ENCODE measurements around the gene PSMD8.
"Not testable (repeated sequence)": the region's sequence is repeated elsewhere in the genome, so short reads cannot be mapped to it uniquely, and the experiment has no call there.

Gene PSMD8

DNA sequence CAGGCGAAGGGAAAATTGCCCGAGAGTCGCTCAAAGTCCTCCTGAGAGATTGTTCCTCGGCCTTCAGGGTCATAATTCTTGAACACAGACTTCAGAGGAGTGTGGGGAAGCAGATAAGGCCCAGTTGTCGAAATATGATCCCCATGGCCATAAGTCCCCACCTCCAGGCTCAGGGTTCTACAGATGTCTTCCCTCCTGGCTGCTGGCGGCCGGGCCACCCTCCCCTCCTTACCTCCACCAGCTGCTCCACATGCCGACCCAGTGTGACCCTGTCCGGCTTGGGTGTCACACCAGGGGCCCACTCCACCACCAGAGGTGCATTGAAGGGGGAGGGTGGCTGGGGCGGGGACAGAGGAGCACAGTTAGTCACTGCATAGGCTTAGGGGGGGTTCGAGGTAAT lies 38.6 kb downstream of the PSMD8 start:
- DNase-seq: no peak

- no peak for DNase-seq
These were observed 39.0 kb downstream of the PSMD8 start for GRCh38 chr19:38413416-38413815.

GRCh38 chr19:38417146-38417543 lies 42.8 kb downstream of the PSMD8 start:
- no peak for DNase-seq

DNA sequence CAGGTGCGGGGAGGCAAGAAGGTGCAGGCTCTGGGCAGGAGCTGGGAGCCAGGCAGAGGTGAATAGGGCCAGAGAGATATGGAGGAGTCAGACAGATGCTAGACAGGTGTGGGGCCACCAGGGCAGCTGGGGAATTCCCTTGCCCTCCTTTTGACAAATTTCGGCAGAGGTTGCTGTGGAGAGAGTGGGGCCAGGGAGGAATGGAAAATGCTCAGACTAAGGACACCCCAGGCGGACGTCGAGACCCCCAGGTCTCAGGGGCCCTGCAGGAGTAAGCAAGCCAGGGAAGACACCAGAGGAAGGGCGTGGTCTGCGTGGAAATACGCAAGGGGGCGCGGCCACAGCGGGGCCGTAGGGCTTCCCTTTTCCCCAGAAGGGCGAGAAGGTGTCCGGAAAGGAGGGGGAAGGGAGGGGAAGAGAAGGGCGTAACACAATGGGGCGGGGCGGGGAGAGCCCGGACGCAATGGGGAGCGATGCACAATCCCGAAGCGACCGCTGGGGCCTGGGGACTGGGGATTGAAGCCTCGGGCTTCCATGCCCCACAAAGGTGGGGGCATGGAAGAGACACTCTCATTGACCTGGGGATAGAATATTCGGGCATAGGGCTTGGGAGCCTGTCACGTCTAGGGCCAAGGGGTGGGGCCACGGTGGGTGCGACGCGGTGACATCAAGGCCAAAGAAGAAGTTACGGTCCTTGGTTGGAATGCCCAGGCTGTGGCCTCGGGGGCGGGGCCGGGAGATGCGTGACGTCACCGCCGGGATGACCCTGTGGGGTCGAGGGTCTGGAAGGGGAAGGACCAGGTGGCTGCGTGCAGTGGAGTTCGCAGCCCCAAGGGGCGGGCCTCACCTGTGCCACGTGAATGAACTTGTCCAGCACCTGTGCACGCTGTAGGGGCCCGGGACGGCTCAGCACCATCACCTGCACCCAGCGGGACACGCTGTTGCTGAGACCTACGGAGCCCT lies 43.5 kb downstream of the PSMD8 start:
- peak; percentile 57 for DNase-seq

DNA sequence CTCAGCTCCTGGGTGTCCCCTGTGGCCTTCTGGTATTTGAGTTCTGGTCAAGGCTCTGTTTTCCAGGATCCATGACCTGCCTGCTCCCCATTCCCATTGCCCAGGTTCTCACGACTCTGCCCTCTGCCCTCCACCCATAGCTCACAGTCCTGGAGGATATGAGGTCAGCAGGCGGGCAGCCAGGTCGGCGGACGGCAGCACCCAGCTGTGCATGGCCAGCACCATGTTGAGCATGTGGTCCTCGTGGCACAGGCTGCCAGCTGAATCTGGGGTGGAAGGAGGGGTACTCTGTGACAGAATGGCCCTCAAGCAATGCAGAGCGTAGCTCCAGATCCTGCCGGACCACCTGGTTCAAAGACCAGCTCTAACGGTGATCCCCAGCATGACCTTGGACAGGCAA lies 46.6 kb downstream of the PSMD8 start:
- DNase-seq: no peak

DNA sequence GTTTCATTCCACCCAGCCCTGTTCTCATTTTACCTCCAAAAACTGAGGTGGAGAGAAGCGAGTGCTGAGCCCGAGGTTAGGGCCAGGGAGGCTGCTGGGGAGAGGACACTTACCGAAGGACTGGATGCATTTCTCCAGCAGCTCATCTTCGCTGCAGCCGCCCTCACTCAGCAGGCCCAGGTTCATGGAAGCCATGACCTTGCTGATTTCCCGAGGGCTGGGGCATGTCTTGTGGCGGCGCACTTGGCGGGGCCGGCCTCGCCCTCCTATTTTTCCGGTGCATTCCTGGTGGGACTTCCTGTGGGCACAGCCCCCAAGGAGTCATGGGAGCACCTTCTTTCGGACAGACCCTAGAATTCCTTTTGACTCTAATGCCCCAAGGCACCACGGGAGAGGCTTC lies 47.5 kb downstream of the PSMD8 start:
- no peak for DNase-seq

GRCh38 chr19:38422438-38422837 lies 48.1 kb downstream of the PSMD8 start:
- DNase-seq: no peak

- DNase-seq: no peak
These were observed 49.9 kb downstream of the PSMD8 start for GRCh38 chr19:38424272-38424671.

DNA sequence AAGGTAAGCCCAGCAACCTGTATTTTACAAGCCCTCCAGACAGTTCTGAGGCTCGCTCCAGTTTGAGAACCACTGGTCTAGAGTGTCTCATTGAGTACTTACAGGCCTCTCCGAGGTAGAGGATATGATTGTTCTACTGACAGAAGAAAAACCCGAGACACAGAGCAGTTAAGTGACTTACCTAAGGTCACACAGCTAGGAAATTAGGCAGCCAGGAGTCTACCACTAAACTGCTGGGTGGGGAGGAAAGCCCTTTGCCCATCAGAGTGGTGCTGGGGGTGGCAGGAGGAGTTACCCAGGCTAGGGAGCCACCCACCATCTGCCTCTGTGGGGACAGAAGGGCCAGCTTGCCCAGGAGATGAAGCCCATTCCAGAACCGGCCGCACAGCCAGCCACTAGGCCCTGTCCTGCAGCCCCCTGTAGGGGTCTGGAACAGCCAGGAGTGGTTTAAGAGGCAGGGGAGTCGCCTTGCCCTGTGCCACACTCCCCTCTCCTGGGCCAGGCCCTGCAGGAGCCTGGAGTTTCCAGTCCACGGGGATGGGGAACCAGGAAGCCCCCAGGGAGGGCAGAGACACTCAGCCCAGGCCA lies 50.9 kb downstream of the PSMD8 start:
- no peak for DNase-seq

DNA sequence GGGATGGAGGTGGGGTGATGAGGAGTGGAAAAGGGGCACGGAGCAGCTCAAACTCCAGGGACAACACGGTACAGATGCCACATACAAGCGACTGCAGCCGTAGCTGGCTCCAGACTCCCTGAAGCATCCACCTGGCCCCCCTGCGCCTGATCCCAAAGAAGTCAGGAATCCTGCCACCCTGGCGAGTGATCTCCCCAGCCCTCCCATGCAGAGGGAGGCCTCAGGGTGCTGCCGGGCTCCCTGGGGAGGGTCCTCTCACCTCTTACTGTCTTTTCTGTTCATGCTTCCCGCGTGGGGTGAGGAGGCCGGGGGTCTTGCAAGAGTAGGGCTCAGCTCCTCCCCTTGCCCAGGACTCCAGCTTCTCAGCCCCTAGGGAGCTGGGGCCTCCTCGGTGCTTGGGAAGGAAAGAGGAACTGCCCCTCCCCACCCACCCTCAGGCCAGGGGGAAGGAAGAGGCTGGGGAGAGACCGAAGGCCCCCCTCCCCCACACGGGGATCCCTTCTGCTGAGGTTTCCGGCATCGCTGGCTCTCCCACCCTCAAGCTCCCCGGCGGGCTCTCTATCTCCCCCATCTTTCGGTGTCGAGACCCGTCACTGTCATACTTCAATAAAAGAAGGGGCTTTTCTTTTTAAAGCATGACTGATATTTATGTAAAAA lies 51.6 kb downstream of the PSMD8 start, which contains the start of gene RASGRP4:
RASGRP4 (minus strand) TSS at position 410 of the 657 bp plus-strand sequence; CDS start at position 282, 128 bp downstream.
- no peak for DNase-seq

GRCh38 chr19:38427035-38427677 lies 52.8 kb downstream of the PSMD8 start:
- not testable (repeated sequence) for DNase-seq

DNA sequence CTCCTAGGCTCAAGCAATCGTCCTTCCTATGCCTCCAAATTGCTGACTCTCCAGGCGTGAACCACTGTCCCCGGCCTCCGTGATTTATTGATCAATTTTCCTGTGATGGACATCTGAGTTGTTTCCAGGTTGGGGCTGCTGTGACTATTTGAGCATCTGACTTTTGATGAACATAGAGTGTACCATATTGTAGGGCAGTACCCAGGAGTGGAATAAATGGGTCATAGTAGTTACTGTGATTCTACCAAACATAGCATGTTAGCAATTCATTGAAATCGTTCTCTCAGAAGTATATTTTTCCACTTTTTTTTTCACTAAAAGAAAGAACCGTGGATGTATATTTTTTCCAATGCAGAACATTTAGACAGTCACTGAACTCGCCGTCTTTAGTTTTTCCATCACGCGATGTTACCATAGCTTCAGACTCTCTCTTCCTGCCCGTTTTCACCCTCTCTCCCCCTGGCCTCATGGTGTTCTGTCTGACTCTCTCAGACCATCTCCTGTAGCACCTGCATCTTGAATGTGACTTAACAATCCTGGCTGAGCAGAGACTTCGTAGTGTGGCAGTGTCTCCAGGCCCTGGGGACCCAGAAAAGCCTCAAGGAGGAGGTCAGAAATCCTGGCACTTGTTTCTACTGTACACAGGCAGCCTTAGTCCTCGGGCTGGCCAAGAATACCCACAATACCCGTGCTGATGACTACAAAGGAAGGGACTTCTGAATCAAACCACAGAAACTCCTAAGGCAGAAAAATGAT lies 54.9 kb downstream of the PSMD8 start:
- no peak for DNase-seq

DNA sequence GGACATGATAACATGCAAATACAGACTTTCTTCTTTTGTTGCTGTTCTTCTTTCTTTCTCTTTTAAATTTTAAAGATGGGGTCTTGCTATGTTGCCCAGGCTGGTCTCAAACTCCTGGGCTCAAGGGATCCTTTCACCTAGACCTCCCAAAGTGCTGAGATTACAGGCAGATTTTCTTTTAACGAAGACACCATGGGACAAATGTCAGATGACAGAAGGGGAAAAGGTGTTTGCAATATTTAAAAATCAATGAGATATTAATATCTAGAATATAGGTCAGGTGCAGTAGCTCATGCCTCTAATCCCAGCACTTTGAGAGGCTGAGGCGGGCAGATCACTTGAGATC lies 55.4 kb downstream of the PSMD8 start:
- no peak for DNase-seq

DNA sequence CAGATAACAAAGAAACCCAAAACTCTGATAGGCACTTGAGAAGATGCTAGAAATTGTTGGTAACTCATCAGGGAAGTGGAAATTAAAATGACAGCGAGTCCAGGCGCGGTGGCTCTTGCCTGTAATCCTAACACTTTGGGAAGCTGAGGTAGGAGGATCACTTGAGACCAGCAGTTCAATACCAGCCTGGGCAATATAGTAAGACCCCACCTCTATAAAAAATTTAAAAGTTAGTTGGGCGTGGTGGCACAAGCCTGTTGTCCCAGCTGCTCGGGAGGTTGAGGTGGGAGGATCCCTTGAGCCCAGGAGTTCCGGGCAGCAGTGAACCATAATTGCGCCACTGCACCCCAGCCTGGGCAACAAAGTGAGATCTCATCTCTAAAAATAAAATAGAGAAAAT lies 56.6 kb downstream of the PSMD8 start:
- DNase-seq: no peak

GRCh38 chr19:38433268-38433733 lies 58.9 kb downstream of the PSMD8 start, which contains the start of gene RYR1:
Gene RYR1, plus strand, starts transcription at chr19:38433691. Its CDS starts 139 bp downstream, at chr19:38433830.
- DNase-seq: no peak
